Neural progenitor cell (in vitro differentiated cells): Measurements from ENCODE around the gene CNP.

ENCODE experiments used
- CTCF ChIP-seq: fragments of 200-600 bp; sonication (generic); IDR thresholded peaks from 2 replicates; pipeline ENCODE4 v1.5.1; 2017; ENCODE audit warnings: antibody characterized with exemption, mild to moderate bottlenecking
- EZH2 ChIP-seq: fragments of 200-600 bp; sonication (generic); IDR thresholded peaks from 2 replicates; pipeline ENCODE4 v1.6.1; 2017; ENCODE audit warnings: antibody characterized with exemption, mild to moderate bottlenecking, moderate library complexity
- EZH2phosphoT487 ChIP-seq: fragments of 200-600 bp; sonication (generic); IDR thresholded peaks from 2 replicates; pipeline ENCODE4 v1.6.1; 2017; ENCODE audit warnings: antibody characterized with exemption

GRCh38 chr17:41925991-41926590, 40.5 kb upstream of the CNP start:
- TF ChIP-seq CTCF (no peak), EZH2phosphoT487 (no peak), EZH2 (no peak)
